Uterus (tissue), 2 donors: ENCODE measurements around the gene PLCL2.

Experiments
- POLR2A ChIP-seq, 2 donors: fragments of 450-650 bp; IDR thresholded peaks; one replicate each; pipeline ENCODE4 v1.6.1; 2016; ENCODE audit warnings: antibody characterized with exemption in 2 of 2, mild to moderate bottlenecking in 1 of 2, moderate library complexity in 1 of 2
- TF ChIP-seq, protein P1 (sequence below), 4 experiments: fragments of 200-600 bp in 2 of 4; fragments of 450-650 bp in 2 of 4; sonication (generic) in 2 of 4; IDR thresholded peaks; one replicate each; pipeline ENCODE4 v1.5.1; 2016 to 2019; ENCODE audit warnings: antibody characterized with exemption in 4 of 4, mild to moderate bottlenecking in 2 of 4, moderate library complexity in 1 of 4

DNA sequence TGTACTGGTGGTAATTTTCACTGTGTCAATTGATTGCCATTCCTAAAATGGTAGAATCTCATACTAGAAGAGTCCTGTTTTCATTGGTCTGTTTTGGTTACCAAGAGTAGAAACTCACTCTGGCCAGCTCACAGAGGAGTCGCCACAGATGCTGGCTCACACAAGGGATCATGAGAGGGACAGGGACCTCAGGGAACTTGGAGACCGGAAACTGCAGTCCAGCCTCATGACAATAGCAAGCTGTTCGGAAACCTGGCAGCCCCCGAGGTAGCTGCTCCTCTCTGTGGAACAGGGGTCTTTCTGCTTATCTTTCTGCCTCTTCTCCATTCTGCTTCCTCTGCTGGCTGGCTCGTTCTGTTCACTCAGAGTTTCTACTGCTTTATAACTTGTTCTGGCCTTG is 192.9 kb downstream of the PLCL2 start:
- TF ChIP-seq, protein P1, sequence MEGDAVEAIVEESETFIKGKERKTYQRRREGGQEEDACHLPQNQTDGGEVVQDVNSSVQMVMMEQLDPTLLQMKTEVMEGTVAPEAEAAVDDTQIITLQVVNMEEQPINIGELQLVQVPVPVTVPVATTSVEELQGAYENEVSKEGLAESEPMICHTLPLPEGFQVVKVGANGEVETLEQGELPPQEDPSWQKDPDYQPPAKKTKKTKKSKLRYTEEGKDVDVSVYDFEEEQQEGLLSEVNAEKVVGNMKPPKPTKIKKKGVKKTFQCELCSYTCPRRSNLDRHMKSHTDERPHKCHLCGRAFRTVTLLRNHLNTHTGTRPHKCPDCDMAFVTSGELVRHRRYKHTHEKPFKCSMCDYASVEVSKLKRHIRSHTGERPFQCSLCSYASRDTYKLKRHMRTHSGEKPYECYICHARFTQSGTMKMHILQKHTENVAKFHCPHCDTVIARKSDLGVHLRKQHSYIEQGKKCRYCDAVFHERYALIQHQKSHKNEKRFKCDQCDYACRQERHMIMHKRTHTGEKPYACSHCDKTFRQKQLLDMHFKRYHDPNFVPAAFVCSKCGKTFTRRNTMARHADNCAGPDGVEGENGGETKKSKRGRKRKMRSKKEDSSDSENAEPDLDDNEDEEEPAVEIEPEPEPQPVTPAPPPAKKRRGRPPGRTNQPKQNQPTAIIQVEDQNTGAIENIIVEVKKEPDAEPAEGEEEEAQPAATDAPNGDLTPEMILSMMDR (IDR thresholded peaks at IDR 0.05) = no peak
- TF ChIP-seq POLR2A (IDR thresholded peaks at IDR 0.05) = no peak
